Neural crest cell (in vitro differentiated cells): ENCODE results near the gene ADAMTS18. TPM values are rescaled to one million over a fixed set of nuclear protein-coding genes. Genes with fewer than 3 reads are reported as not detected.

Source experiments
- DNase-seq: peaks from one replicate; pipeline ENCODE4 v3.0.0; 2021; ENCODE audit warnings: low read depth, mixed read lengths, low spot score
- H3K27ac Mint-ChIP-seq: one replicate; pipeline ENCODE4 v1.8.0; 2021; ENCODE audit warnings: mild to moderate bottlenecking, mixed read lengths; ENCODE audit not compliant: unreplicated experiment
- H3K27me3 Mint-ChIP-seq: 2 replicates; pipeline ENCODE4 v1.8.0; 2021; ENCODE audit warnings: low read depth, mild to moderate bottlenecking, mixed read lengths
- H3K36me3 Mint-ChIP-seq: 2 replicates; pipeline ENCODE4 v1.8.0; 2021; ENCODE audit warnings: low read depth, mild to moderate bottlenecking, mixed read lengths
- H3K4me1 Mint-ChIP-seq: 2 replicates; pipeline ENCODE4 v1.8.0; 2021; ENCODE audit warnings: mixed read lengths
- H3K4me3 Mint-ChIP-seq: one replicate; pipeline ENCODE4 v1.8.0; 2021; ENCODE audit warnings: mild to moderate bottlenecking, mixed read lengths
- H3K9me3 Mint-ChIP-seq: 2 replicates; pipeline ENCODE4 v1.8.0; 2021; ENCODE audit warnings: mixed read lengths
- CTCF ChIP-seq: fragments of 200-600 bp; sonication (generic); conservative IDR thresholded peaks from 2 replicates; pipeline ENCODE4 v1.5.0; 2021; ENCODE audit warnings: antibody characterized with exemption, mild to moderate bottlenecking
- total RNA-seq: library from RNA; stranded (reverse); gene quantifications from 2 replicates; pipeline ENCODE4 v1.2.1, GENCODE V29; 2021

ADAMTS18 gene
- total RNA-seq, 1 donor from 2014 or later: 0.12 TPM

- DNase-seq: no peak
- no peaks in the 10 kb centered on the region for H3K36me3 Mint-ChIP-seq
- no peaks in the 10 kb centered on the region for H3K27me3 Mint-ChIP-seq
- no peak for TF ChIP-seq CTCF
- H3K4me1 Mint-ChIP-seq: peaks cover 6% of the 10 kb centered on the region
- no peaks in the 10 kb centered on the region for H3K9me3 Mint-ChIP-seq
- H3K4me3 Mint-ChIP-seq: no peak overlapping the region
- H3K27ac Mint-ChIP-seq: no peak overlapping the region
These were observed 136.1 kb downstream of the ADAMTS18 start for GRCh38 chr16:77298418-77299360.

- no peak for TF ChIP-seq CTCF
- Mint-ChIP-seq H3K9me3 (no peaks in the 10 kb centered on the region), H3K36me3 (no peaks in the 10 kb centered on the region), H3K27me3 (no peaks in the 10 kb centered on the region), H3K4me1 (peaks cover 4% of the 10 kb centered on the region), H3K4me3 (no peak overlapping the region), H3K27ac (no peak overlapping the region)
- no peak for DNase-seq
These were observed 136.8 kb downstream of the ADAMTS18 start for GRCh38 chr16:77297996-77298395.

- Mint-ChIP-seq H3K4me3 (no peak overlapping the region), H3K27me3 (no peaks in the 10 kb centered on the region), H3K9me3 (no peaks in the 10 kb centered on the region), H3K27ac (no peak overlapping the region), H3K4me1 (no peaks in the 10 kb centered on the region), H3K36me3 (no peaks in the 10 kb centered on the region)
- TF ChIP-seq CTCF: no peak
- no peak for DNase-seq
These were observed 138.9 kb downstream of the ADAMTS18 start for GRCh38 chr16:77295896-77296295.

- no peaks in the 10 kb centered on the region for H3K9me3 Mint-ChIP-seq
- H3K36me3 Mint-ChIP-seq: no peaks in the 10 kb centered on the region
- no peaks in the 10 kb centered on the region for H3K4me1 Mint-ChIP-seq
- DNase-seq: no peak
- H3K27me3 Mint-ChIP-seq: no peaks in the 10 kb centered on the region
- H3K27ac Mint-ChIP-seq: no peak overlapping the region
- no peak overlapping the region for H3K4me3 Mint-ChIP-seq
- no peak for TF ChIP-seq CTCF
These were observed 144.3 kb downstream of the ADAMTS18 start for GRCh38 chr16:77290451-77291115.

- no peaks in the 10 kb centered on the region for H3K36me3 Mint-ChIP-seq
- no peak for DNase-seq
- H3K4me3 Mint-ChIP-seq: no peak overlapping the region
- no peak for TF ChIP-seq CTCF
- no peaks in the 10 kb centered on the region for H3K9me3 Mint-ChIP-seq
- H3K27me3 Mint-ChIP-seq: no peaks in the 10 kb centered on the region
- no peak overlapping the region for H3K27ac Mint-ChIP-seq
- no peaks in the 10 kb centered on the region for H3K4me1 Mint-ChIP-seq
These were observed 145.5 kb downstream of the ADAMTS18 start for GRCh38 chr16:77289331-77289809.
